NCI-H345 (cell line): Measurements from ENCODE around the gene CFAP91.

Experiments
- DNase-seq: peaks from one replicate; lab custom pipeline; 2025; lab: John Stamatoyannopoulos, UW

The CFAP91 gene

DNA sequence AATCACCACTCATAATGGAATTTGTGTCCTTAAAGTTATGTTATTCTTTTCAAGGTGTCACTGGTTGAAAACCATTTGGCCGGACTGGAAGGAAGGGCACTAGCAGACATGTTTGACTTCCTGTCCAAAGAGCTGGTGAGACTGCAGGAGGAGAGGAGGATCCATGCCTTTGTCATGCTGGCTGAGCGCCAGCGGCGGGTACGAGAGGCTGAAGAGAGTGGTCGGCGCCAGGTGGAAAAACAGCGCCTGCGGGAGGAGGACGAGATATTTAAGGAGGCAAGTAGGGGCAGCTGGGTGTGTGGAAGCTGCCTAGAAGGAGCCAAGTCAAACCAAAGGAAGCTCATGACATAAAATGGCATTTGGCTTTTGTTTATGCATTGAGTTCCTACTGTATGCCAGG lies 41.1 kb downstream of the CFAP91 start:
- DNase-seq = no peak

DNA sequence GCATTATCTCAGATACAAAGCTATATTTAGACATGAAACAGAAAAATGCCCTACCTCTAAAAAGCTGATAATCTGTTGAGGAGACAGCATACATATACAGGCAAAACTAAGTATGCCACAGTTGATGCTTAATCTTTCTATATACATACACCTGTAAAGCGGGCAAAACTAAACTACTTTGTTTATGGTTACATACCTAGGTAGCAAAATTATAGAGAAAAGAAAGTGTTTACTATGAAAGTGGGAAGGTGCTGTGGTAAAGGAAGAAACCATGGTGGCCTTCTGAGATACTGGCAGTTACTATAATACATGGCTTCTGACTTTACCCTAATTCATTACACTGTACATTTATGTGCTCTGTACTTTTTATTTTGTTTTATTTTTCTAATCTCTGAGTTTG lies 43.1 kb downstream of the CFAP91 start:
- no peak for DNase-seq

DNA sequence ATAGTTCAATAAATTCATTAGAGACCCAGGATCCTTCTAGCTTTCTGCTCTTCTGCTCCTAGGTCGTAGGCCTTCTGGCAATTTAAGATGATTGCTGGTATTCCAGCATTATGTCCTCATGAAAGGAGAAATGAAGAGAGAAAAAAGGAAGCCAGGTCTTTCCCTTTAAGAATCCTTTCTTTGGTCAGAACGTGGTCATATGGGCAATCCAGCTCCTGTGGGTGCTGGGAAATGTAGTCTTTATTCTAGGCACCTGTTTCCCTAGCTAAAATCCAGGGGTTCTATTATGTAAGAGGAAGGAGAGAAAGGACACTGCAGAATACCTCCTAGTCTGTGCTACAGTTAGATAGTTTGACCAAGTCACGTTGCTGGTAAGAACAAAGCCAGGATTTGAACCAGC lies 43.6 kb downstream of the CFAP91 start:
- no peak for DNase-seq

DNA sequence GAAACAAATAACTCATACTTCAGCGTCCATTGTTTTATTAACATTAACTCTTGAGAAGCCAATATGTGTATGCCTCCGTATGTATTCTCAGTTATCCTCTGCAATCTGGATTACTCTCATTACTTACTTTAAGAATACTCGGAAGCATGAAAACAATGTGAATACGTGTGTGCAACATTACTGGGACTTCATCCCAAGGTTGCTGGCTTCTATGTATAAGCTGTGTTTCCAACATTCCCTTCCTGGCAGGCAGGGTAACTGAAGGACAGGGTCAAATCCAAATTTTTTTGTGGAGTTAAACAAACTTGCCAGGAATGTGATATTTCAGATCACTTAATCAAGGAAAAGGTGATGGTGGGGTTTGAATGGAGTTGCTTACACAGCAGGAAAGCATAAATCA lies 44.5 kb downstream of the CFAP91 start:
- DNase-seq = no peak

DNA sequence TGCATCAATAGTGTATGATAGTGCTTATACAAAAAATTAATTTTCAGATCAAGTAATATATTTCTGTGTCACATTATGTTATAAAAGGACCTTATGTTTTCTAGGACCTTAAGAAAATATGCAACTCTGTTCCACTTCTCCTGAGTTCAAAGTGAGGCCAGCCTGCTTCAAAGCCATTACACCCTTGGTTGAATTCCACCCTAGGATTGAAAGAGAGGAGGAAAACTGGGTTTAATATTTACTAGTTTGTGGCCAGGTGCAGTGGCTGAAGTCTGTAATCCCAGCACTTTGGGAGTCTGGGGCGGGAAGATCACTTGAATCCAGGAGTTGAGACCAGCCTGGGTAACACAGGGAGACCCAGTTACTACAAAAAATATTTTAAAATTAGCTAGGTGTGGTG lies 46.2 kb downstream of the CFAP91 start:
- no peak for DNase-seq

DNA sequence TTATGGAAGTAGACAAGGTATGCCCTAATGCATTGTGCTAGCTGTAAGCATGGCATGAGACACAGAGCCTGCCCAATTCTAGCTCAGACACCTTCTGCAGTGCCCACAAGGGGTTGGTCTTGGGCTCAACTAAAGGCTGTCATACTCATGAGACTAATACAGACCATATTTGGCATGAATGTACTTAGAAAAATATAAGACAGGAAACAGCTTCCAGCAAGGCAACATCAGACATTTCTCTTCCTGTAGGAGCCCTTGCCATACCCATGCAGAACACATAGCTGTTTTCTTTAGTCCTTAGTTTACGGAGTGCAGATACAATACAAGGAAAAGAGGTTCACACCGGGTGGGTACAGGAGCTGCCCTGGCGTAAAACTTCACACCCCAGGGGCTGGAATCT lies 48.6 kb downstream of the CFAP91 start:
- no peak for DNase-seq
